CD14-positive monocyte (primary cell): ENCODE measurements around the gene NT5C1A. TPM values are rescaled to one million over a fixed set of nuclear protein-coding genes. Genes with fewer than 3 reads are reported as not detected.

Source experiments
- DNase-seq, 3 donors: peaks; one replicate each; pipeline ENCODE4 v3.0.0-alpha.2; 2011 to 2022
- H2AFZ ChIP-seq: 2 replicates; pipeline ENCODE4 v1.6.0; 2012; ENCODE audit warnings: mild to moderate bottlenecking, low read depth, low read length, inconsistent platforms; ENCODE audit not compliant: insufficient read depth, poor library complexity, severe bottlenecking
- H3K27ac ChIP-seq, 2 donors: 1 replicate in 1 of 2; 2 replicates in 1 of 2; pipeline ENCODE4 v1.5.1; 2012 to 2013; ENCODE audit warnings: low read length in 2 of 2, control low read depth in 1 of 2, inconsistent platforms in 1 of 2, low read depth in 1 of 2, mild to moderate bottlenecking in 1 of 2
- H3K27me3 ChIP-seq, 2 donors: one replicate each; pipeline versions ENCODE4 v1.6.0 to v1.6.1; 2011 to 2013; ENCODE audit warnings: low read length in 2 of 2; ENCODE audit not compliant: control insufficient read depth in 2 of 2, insufficient read depth in 2 of 2
- H3K36me3 ChIP-seq, 2 donors: replicated peaks in 1 of 2; 1 replicate in 1 of 2; 2 replicates in 1 of 2; pipeline versions ENCODE4 v1.5.1 to v1.6.1; 2012 to 2013; ENCODE audit warnings: low read length in 2 of 2, control low read depth in 1 of 2, inconsistent platforms in 1 of 2, mild to moderate bottlenecking in 1 of 2; ENCODE audit not compliant: insufficient read depth in 2 of 2, control insufficient read depth in 1 of 2
- H3K4me1 ChIP-seq, 2 donors: 1 replicate in 1 of 2; 2 replicates in 1 of 2; pipeline versions ENCODE4 v1.5.1 to v1.6.1; 2012 to 2013; ENCODE audit warnings: low read length in 2 of 2, control low read depth in 1 of 2, inconsistent platforms in 1 of 2, mild to moderate bottlenecking in 1 of 2, moderate library complexity in 1 of 2; ENCODE audit not compliant: insufficient read depth in 2 of 2, control insufficient read depth in 1 of 2
- H3K4me2 ChIP-seq: replicated peaks from 2 replicates; pipeline ENCODE3; 2012; ENCODE audit warnings: low read length, moderate library complexity, mild to moderate bottlenecking; ENCODE audit not compliant: poor library complexity, severe bottlenecking; ENCODE audit errors: extremely low read depth
- H3K4me3 ChIP-seq, 3 experiments: fragments of 200-600 bp in 1 of 3; sonication (generic) in 1 of 3; replicated peaks in 1 of 3; 1 replicate in 2 of 3; 2 replicates in 1 of 3; pipeline ENCODE4 v1.5.1; 2011 to 2013; ENCODE audit warnings: low read length in 3 of 3, mild to moderate bottlenecking in 3 of 3, control low read depth in 2 of 3, low read depth in 2 of 3, inconsistent platforms in 1 of 3, moderate library complexity in 1 of 3
- H3K79me2 ChIP-seq: 2 replicates; pipeline ENCODE4 v1.6.0; 2012; ENCODE audit warnings: mild to moderate bottlenecking, control low read depth, inconsistent platforms, low read length, moderate library complexity; ENCODE audit not compliant: insufficient read depth
- H3K9ac ChIP-seq: 2 replicates; pipeline ENCODE4 v1.6.0; 2017; ENCODE audit warnings: low read length, mild to moderate bottlenecking; ENCODE audit not compliant: insufficient read depth, poor library complexity, severe bottlenecking
- H3K9me3 ChIP-seq, 2 donors: replicated peaks in 1 of 2; 1 replicate in 1 of 2; 2 replicates in 1 of 2; pipeline versions ENCODE4 v1.5.1 to v1.6.1; 2012 to 2013; ENCODE audit warnings: low read length in 2 of 2, control low read depth in 1 of 2; ENCODE audit not compliant: control insufficient read depth in 1 of 2, insufficient read depth in 1 of 2
- H4K20me1 ChIP-seq: 2 replicates; pipeline ENCODE4 v1.6.0; 2012; ENCODE audit warnings: mild to moderate bottlenecking, low read length, control low read depth, moderate library complexity; ENCODE audit not compliant: insufficient read depth
- H3K27ac Mint-ChIP-seq, 7 donors: one replicate each; pipeline ENCODE4 v1.8.0; 2020; ENCODE audit warnings: mild to moderate bottlenecking in 7 of 7, mixed read lengths in 7 of 7, moderate library complexity in 6 of 7, inconsistent platforms in 2 of 7
- H3K27me3 Mint-ChIP-seq, 3 donors: one replicate each; pipeline ENCODE4 v1.8.0; 2021 to 2022; ENCODE audit warnings: low read depth in 3 of 3, mild to moderate bottlenecking in 3 of 3, mixed read lengths in 3 of 3, moderate library complexity in 3 of 3, inconsistent platforms in 1 of 3
- H3K36me3 Mint-ChIP-seq, 2 donors: one replicate each; pipeline ENCODE4 v1.8.0; 2020; ENCODE audit warnings: mixed read lengths in 2 of 2, inconsistent platforms in 1 of 2, mild to moderate bottlenecking in 1 of 2
- H3K4me1 Mint-ChIP-seq: one replicate; pipeline ENCODE4 v1.8.0; 2020; ENCODE audit warnings: mild to moderate bottlenecking, mixed read lengths
- H3K4me3 Mint-ChIP-seq, 2 donors: one replicate each; pipeline ENCODE4 v1.8.0; 2020; ENCODE audit warnings: mild to moderate bottlenecking in 2 of 2, mixed read lengths in 2 of 2, moderate library complexity in 1 of 2
- H3K9me3 Mint-ChIP-seq, 7 donors: one replicate each; pipeline ENCODE4 v1.8.0; 2020 to 2022; ENCODE audit warnings: mixed read lengths in 7 of 7, mild to moderate bottlenecking in 6 of 7, moderate library complexity in 6 of 7, inconsistent platforms in 2 of 7
- WGBS: methylation state at CpG from one replicate; pipeline ENCODE4 v1.1.5; 2013; ENCODE audit warnings: missing lambda C conversion rate; ENCODE audit not compliant: insufficient coverage; 5-methylcytosine and 5-hydroxymethylcytosine counted together
- intact Hi-C, 2 donors: fragments of 100-400 bp; cut with micrococcal nuclease; formaldehyde crosslinking; loops; one replicate each; pipeline versions ENCODE4 v1.15.0 to v1.15.1; 2023
- polyA plus RNA-seq, 3 donors: library from polyadenylated mRNA; depleted of rRNA in 1 of 3; unstranded in 2 of 3; stranded (reverse) in 1 of 3; fragments of 300-500 nt in 2 of 3; fragments of >200 nt in 1 of 3; fragmentation: Illumina TruSeq in 2 of 3; gene quantifications; 1 replicate in 2 of 3; 2 replicates in 1 of 3; pipeline ENCODE4 v1.2.3, GENCODE V29; 2012 to 2021
- TF ChIP-seq, protein P1 (sequence below): fragments of 200-600 bp; IDR thresholded peaks from one replicate; pipeline ENCODE4 v1.8.0; 2022; ENCODE audit warnings: antibody characterized with exemption, mild to moderate bottlenecking

NT5C1A gene
- polyA plus RNA-seq, 3 donors: not detected

DNA sequence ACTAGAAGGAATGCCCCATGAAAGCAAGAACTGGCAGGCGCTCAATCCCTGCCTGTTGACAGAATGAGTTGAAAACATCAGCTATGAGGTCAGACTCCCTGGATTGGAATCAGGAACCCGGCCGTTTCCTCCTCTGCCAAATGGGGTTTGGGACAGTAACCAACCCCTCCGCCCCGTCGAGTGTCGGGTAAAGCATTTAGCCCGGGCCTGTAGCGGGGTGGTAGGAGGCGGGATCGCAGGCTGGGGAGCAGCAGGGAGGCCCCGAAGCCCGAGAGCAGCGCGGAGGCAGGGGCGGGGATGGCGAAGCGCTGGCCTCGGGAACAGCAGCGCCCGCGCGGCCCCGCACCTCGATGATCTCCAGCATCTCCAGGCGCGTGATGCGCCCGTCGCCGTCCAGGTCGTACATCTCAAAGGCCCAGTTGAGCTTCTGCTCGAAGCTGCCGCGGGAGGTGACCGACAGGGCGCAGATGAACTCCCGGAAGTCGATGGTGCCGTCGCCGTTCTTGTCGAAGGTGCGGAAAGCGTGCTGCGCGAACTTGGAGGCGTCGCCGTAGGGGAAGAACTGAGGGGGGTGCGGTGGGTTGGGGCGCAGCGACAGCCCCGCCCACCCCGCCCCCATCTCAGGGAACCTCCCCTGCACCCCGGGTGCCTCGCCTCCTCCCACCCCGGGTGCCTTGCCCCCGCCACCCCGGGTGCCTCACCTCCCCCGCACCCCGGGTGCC, 11.8 kb upstream of the NT5C1A start:
- no peak overlapping the region for H3K27ac Mint-ChIP-seq
- peaks cover 0 to 6% of the 10 kb centered on the region in 2 donors for H3K36me3 Mint-ChIP-seq

DNA sequence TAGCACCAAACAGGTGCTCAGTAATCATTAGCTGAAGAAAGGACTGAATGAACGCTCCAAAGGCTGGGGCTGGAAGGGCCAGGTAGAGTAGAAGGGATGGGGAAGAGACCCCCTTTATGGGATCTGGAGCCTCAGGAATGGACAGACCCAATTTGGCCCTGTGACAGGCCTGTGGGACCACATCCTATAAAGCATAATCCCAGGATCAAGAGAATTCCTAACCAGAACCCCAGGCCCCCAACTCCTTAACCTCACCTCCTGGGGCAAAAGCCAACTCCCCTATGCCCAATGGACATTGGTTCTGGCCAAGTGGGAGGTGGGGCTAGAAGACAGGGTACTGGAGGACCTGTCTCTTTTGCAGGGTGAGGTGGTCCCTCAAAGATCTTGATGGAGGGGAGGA, 10.1 kb upstream of the NT5C1A start:
- TF ChIP-seq, protein P1, sequence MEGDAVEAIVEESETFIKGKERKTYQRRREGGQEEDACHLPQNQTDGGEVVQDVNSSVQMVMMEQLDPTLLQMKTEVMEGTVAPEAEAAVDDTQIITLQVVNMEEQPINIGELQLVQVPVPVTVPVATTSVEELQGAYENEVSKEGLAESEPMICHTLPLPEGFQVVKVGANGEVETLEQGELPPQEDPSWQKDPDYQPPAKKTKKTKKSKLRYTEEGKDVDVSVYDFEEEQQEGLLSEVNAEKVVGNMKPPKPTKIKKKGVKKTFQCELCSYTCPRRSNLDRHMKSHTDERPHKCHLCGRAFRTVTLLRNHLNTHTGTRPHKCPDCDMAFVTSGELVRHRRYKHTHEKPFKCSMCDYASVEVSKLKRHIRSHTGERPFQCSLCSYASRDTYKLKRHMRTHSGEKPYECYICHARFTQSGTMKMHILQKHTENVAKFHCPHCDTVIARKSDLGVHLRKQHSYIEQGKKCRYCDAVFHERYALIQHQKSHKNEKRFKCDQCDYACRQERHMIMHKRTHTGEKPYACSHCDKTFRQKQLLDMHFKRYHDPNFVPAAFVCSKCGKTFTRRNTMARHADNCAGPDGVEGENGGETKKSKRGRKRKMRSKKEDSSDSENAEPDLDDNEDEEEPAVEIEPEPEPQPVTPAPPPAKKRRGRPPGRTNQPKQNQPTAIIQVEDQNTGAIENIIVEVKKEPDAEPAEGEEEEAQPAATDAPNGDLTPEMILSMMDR: no peak
- Histone ChIP-seq H4K20me1 (no peaks in the 10 kb centered on the region), H3K9me3 (no peaks in the 10 kb centered on the region), H3K4me1 (no peaks in the 10 kb centered on the region), H3K4me3 (no peak overlapping the region), H3K4me2 (no peak overlapping the region), H2AFZ (no peak overlapping the region), H3K27me3 (peaks cover 36 to 62% of the 10 kb centered on the region in 2 donors), H3K27ac (no peak overlapping the region), H3K79me2 (no peaks in the 10 kb centered on the region), H3K36me3 (no peaks in the 10 kb centered on the region), H3K9ac (no peak overlapping the region)
- Mint-ChIP-seq H3K9me3 (peaks cover 0 to 15% (median 8%) of the 10 kb centered on the region in 7 donors), H3K4me1 (peaks cover 3% of the 10 kb centered on the region), H3K27me3 (peaks cover 57 to 69% (median 62%) of the 10 kb centered on the region in 3 donors), H3K27ac (no peak overlapping the region), H3K36me3 (peaks cover 0 to 6% of the 10 kb centered on the region in 2 donors), H3K4me3 (peak overlapping the region in 1 of 2 donors; percentile 30)
- WGBS: no CpG with 5 or more reads among the region's 1 CpG
- intact Hi-C loops: no loop called here
- DNase-seq: no peak

More for the DNA sequence above, 11.8 kb upstream of the NT5C1A start:
- no peak overlapping the region for H3K27ac ChIP-seq
- TF ChIP-seq, protein P1: no peak
- no peak overlapping the region for H3K9ac ChIP-seq
- Mint-ChIP-seq H3K9me3 (peaks cover 0 to 15% (median 8%) of the 10 kb centered on the region in 7 donors), H3K4me3 (peak overlapping the region in 1 of 2 donors; percentile 81), H3K4me1 (peaks cover 2% of the 10 kb centered on the region), H3K27me3 (peaks cover 72 to 83% (median 75%) of the 10 kb centered on the region in 3 donors)
- DNase-seq: no peak
- H3K79me2 ChIP-seq: no peaks in the 10 kb centered on the region
- H4K20me1 ChIP-seq: no peaks in the 10 kb centered on the region
- H2AFZ ChIP-seq: no peak overlapping the region
- H3K4me2 ChIP-seq: peak overlapping the region; percentile 7
- 13% methylated on average over 41 of the region's 62 CpGs for WGBS
- H3K9me3 ChIP-seq: no peaks in the 10 kb centered on the region
- H3K4me1 ChIP-seq: no peaks in the 10 kb centered on the region
- no peaks in the 10 kb centered on the region for H3K36me3 ChIP-seq
- peaks cover 37 to 77% of the 10 kb centered on the region in 2 donors for H3K27me3 ChIP-seq
- intact Hi-C loops: no loop called here
- no peak overlapping the region for H3K4me3 ChIP-seq
